ENCODE data around the gene NAP1L5.

NAP1L5 gene, protein sequence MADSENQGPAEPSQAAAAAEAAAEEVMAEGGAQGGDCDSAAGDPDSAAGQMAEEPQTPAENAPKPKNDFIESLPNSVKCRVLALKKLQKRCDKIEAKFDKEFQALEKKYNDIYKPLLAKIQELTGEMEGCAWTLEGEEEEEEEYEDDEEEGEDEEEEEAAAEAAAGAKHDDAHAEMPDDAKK

DNA sequence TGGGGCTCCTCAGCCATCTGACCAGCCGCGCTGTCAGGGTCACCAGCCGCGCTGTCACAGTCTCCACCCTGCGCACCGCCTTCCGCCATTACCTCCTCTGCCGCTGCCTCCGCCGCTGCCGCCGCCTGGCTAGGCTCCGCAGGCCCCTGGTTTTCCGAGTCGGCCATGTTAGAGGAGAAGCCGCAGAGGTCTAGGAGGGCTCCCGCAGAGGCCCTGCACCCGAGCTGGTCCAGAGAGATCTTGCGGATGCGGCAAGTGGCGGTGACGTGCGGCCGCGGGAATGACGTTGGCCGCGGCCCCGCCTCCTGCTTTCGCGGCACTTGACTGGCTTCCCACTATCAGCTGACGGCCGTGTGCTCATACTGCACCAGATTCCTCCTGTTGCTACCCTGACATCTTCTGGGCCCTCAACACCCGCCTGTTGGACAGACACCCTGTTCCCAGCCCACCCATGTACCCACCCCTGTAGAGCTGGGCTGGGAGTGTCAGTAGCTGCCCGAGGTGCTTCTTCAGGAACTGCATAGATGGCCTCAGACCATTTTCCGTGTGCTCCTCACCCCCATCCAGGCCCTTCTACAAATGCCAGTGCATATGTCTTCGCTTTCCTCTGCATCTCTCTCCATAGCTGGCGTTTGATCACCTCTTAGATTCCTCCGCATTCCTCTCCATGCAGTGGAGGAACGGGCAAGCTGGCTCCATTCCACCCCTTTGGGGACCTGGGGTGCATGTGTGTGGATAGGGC, at the start of gene NAP1L5:
Gene NAP1L5, minus strand, starts transcription at position 242 of the 742 bp plus-strand sequence. Its CDS starts 75 bp downstream, at position 167.
- peak within 1 kb of the TSS; percentile 72 for H3K4me3 ChIP-seq (ENCODE audit: control insufficient read depth, low read depth, low read length)
- DNase-seq (ENCODE audit: low read depth): no peak
- TF ChIP-seq, protein P1, sequence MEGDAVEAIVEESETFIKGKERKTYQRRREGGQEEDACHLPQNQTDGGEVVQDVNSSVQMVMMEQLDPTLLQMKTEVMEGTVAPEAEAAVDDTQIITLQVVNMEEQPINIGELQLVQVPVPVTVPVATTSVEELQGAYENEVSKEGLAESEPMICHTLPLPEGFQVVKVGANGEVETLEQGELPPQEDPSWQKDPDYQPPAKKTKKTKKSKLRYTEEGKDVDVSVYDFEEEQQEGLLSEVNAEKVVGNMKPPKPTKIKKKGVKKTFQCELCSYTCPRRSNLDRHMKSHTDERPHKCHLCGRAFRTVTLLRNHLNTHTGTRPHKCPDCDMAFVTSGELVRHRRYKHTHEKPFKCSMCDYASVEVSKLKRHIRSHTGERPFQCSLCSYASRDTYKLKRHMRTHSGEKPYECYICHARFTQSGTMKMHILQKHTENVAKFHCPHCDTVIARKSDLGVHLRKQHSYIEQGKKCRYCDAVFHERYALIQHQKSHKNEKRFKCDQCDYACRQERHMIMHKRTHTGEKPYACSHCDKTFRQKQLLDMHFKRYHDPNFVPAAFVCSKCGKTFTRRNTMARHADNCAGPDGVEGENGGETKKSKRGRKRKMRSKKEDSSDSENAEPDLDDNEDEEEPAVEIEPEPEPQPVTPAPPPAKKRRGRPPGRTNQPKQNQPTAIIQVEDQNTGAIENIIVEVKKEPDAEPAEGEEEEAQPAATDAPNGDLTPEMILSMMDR (IDR thresholded peaks at IDR 0.05; ENCODE audit: control insufficient read depth, insufficient read depth, low read depth, low read length, missing control alignments): no peak

DNA sequence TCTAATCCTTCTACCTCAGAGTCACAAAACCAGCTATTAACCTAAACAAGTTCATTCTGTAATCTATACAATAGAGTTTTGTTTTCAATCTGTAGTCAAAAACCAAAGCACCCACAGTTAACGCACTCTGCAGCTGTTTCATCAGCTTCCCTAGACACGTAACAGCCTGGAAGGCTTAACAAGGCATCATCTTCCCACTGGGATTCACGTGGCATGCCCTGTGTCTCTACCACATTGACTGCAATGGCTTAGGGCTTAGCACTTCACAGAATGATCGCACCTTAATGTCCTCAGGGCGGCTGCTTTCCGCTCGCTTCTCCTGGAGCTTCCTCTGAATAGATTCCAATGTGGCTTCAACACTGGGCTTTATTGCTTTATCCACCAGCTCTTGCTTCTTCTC, 49.7 kb upstream of the NAP1L5 start:
- H3K4me3 ChIP-seq (ENCODE audit: control insufficient read depth, low read depth, low read length): no peak overlapping the region
- TF ChIP-seq, protein P1 (IDR thresholded peaks at IDR 0.05; ENCODE audit: control insufficient read depth, insufficient read depth, low read depth, low read length, missing control alignments): no peak
- no peak for DNase-seq (ENCODE audit: low read depth)

DNA sequence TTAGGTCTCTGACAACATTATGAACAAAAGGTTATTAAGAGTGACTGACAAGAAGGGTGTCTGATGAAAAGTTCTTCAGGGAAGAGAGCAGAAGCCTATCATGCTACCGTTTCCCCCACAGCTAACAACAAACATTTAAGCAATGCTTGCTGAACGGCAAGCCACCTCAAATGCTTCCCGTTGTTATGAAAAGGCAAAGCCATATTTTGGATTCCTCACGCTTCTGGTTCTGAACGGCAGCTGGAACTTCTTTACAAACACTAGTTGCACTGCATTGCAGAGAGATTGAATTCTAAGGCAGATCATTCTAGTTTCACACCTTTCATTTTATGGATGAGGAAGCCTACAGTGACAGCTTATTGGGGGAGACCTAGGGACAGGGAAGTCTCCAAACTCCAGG, 48.6 kb upstream of the NAP1L5 start:
- DNase-seq (ENCODE audit: low read depth): no peak
- TF ChIP-seq, protein P1 (IDR thresholded peaks at IDR 0.05; ENCODE audit: control insufficient read depth, insufficient read depth, low read depth, low read length, missing control alignments): no peak
- H3K4me3 ChIP-seq (ENCODE audit: control insufficient read depth, low read depth, low read length): no peak overlapping the region

DNA sequence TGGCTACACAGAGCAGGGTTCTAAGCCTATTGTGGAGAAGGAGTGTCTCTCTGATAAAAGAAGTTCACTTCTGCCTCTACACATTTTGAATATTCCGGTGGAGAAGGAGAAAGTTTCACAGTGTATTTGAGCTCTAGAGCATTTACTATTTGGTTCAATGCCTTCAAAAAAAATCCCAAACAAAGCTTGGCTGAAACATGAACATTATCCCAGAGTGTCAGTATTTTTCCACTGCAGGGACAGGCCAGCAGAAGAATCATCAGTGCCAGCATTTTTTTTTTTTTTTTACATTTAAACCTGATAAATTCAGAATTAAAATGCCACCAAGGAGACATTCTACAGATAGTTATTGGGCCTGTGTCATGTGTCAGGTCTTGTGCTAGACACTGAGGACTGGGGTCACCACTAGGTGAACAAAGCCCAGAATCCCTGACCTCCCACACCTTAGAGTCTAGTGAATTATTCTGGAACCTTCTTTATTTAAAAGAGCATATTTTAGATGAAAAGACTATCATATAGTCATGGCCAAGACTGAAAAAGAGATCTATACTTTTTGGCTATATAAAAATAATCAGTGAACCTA, 48.0 kb upstream of the NAP1L5 start:
- TF ChIP-seq, protein P1 (IDR thresholded peaks at IDR 0.05; ENCODE audit: control insufficient read depth, insufficient read depth, low read depth, low read length, missing control alignments): no peak
- no peak for DNase-seq (ENCODE audit: low read depth)
- no peak overlapping the region for H3K4me3 ChIP-seq (ENCODE audit: control insufficient read depth, low read depth, low read length)

DNA sequence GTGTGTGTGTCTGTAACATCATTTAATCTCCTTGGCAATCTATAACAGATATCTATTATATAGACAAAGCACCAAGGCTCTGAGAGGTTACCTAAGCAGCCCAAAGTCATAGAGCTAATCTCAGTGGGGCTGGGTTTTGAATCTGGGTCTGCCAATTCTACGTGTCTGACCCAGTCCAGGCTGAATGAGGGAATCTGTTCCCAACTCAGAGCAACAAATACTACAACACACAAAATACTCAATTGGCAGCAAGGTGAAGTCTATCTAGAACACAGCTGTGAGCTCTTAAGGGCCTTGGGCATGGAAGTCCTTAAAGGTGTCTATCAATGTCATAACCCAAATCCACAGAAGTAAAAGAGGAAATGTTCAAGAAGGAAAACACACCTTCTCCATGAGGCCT, 47.5 kb upstream of the NAP1L5 start:
- DNase-seq (ENCODE audit: low read depth): no peak
- TF ChIP-seq, protein P1 (IDR thresholded peaks at IDR 0.05; ENCODE audit: control insufficient read depth, insufficient read depth, low read depth, low read length, missing control alignments): no peak
- H3K4me3 ChIP-seq (ENCODE audit: control insufficient read depth, low read depth, low read length): no peak overlapping the region

DNA sequence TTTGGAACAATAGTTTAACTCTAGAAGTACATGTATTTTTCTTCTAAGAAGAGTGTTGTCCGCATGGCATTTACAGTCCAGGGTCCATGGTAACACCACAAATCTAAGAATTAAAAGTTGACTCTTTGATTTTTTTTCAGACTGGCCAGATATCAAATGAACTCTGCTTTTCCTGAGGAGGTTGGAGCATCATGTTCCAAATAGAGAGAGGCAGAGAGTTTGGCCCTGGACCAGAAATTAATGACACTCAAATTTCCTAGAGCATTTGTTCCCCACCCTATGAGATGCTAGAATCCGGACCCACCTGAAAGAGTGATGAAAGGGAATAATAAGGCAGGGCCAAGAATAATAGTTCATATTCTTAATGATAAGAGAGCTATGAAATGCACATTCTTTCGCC, 47.0 kb upstream of the NAP1L5 start:
- DNase-seq (ENCODE audit: low read depth): no peak
- H3K4me3 ChIP-seq (ENCODE audit: control insufficient read depth, low read depth, low read length): no peak overlapping the region
- TF ChIP-seq, protein P1 (IDR thresholded peaks at IDR 0.05; ENCODE audit: control insufficient read depth, insufficient read depth, low read depth, low read length, missing control alignments): no peak

Measured in AG09309 (cell line).